Measurements from ENCODE around the gene ELK3.
"Not testable (repeated sequence)": the region's sequence is repeated elsewhere in the genome, so short reads cannot be mapped to it uniquely, and the experiment has no call there.

Gene ELK3

DNA sequence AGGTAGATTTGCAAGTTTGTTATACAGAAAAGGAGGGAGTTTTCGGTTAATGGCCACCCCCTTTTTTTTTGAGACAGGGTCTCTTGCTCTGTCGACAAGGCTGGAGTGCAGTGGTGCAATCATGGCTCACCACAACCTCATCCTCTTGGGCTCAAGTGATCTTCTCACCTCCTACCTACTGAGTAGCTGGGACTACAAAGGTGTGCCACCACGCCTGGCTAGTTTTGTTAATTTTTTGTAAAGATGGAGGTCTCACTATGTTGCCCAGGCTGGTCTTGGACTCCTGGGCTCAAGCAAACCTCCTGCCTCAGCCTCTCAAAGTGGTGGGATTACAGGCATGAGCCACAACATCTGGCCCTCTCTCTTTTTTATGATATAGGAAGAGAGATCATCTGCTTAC lies 111.5 kb downstream of the ELK3 start:
- H3K27ac ChIP-seq (ENCODE audit: low read depth, low read length, severe bottlenecking) = no peak overlapping the region
- peaks cover 22% of the 10 kb centered on the region for H3K36me3 ChIP-seq (ENCODE audit: control insufficient read depth, insufficient read depth, low read length)
- H3K4me3 ChIP-seq (ENCODE audit: extremely low read depth, insufficient read depth, low read length, poor library complexity, severe bottlenecking) = no peak overlapping the region
- 80 to 90% methylated on average over 1 to 2 of the region's 3 CpGs for WGBS, 2 experiments (ENCODE audit: insufficient coverage in 2 of 2)
- no peaks in the 10 kb centered on the region for H3K9me3 ChIP-seq (ENCODE audit: control insufficient read depth, low read length)
- H3K4me1 ChIP-seq (ENCODE audit: control insufficient read depth, insufficient read depth, low read length, poor library complexity, severe bottlenecking) = no peaks in the 10 kb centered on the region

DNA sequence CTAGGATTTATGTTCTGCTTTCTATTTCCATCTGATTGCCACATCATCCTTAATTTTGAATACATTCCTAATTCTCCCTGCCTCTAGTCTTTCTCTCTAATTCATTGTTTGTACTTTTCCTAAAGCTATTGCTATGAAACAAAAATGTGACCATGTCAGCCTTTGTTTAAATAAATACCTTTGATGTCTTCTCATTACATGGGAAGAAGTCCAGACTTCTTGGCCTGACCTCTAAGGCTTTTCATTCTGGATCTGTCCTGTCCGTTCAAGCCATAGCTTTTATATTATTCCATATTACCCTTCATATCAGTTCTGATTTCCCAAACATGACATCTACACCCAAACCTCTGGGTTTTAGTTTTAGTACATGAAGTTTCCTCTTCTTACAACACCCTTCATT lies 114.7 kb downstream of the ELK3 start:
- Histone ChIP-seq H3K36me3 (ENCODE audit: control insufficient read depth, insufficient read depth, low read length) (peaks cover 28% of the 10 kb centered on the region), H3K9me3 (ENCODE audit: control insufficient read depth, low read length) (no peaks in the 10 kb centered on the region), H3K27ac (ENCODE audit: low read depth, low read length, severe bottlenecking) (no peak overlapping the region), H3K4me1 (ENCODE audit: control insufficient read depth, insufficient read depth, low read length, poor library complexity, severe bottlenecking) (no peaks in the 10 kb centered on the region), H3K4me3 (ENCODE audit: extremely low read depth, insufficient read depth, low read length, poor library complexity, severe bottlenecking) (no peak overlapping the region)
- WGBS, 2 experiments (ENCODE audit: insufficient coverage in 2 of 2) = no CpG with 5 or more reads among the region's 1 CpG

DNA sequence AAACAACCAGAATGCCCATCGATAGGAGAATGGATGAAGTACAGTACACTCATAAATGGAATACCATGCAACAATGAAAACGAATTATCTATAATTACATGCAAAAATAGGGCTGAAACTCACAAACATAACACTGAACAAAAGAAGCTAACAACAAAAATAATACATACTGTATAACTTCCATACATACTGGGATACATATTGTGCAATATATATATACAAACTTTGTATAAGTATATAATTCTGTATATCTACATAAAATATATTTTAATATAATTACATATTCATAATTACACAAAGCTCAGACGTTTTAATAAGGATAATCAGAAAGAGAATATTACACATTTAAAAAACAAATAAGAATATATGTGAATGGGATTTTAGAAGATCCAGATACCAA lies 115.9 kb downstream of the ELK3 start:
- H3K27ac ChIP-seq (ENCODE audit: low read depth, low read length, severe bottlenecking) = no peak overlapping the region
- H3K9me3 ChIP-seq (ENCODE audit: control insufficient read depth, low read length) = no peaks in the 10 kb centered on the region
- WGBS, 2 experiments (ENCODE audit: insufficient coverage in 2 of 2) = 100% methylated on average over 1 of the region's 3 CpGs; no CpG with 5 or more reads in 1 of the 2 experiments
- peaks cover 28% of the 10 kb centered on the region for H3K36me3 ChIP-seq (ENCODE audit: control insufficient read depth, insufficient read depth, low read length)
- no peaks in the 10 kb centered on the region for H3K4me1 ChIP-seq (ENCODE audit: control insufficient read depth, insufficient read depth, low read length, poor library complexity, severe bottlenecking)
- H3K4me3 ChIP-seq (ENCODE audit: extremely low read depth, insufficient read depth, low read length, poor library complexity, severe bottlenecking) = no peak overlapping the region

DNA sequence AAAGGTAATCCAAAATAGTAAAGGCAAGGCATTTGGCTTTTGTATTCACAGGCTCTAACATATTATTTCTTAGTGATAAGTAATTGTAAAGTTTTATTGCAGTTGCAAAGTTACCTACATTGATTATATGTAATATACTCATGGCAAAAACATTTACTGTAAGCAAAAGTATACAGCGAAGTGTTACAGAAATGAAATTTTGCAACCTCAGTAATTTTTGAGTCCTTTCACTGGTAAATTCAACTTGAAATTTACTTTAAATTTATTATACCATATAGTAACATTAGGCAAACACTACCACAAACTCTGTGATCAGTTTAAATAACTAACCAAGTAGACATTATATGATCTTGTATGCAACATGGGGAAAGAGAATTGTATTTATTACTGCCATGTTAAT lies 117.0 kb downstream of the ELK3 start:
- H3K9me3 ChIP-seq (ENCODE audit: control insufficient read depth, low read length) = no peaks in the 10 kb centered on the region
- no peaks in the 10 kb centered on the region for H3K4me1 ChIP-seq (ENCODE audit: control insufficient read depth, insufficient read depth, low read length, poor library complexity, severe bottlenecking)
- WGBS, 2 experiments (ENCODE audit: insufficient coverage in 2 of 2) = no CpG with 5 or more reads among the region's 1 CpG
- peaks cover 21% of the 10 kb centered on the region for H3K36me3 ChIP-seq (ENCODE audit: control insufficient read depth, insufficient read depth, low read length)
- H3K4me3 ChIP-seq (ENCODE audit: extremely low read depth, insufficient read depth, low read length, poor library complexity, severe bottlenecking) = no peak overlapping the region
- H3K27ac ChIP-seq (ENCODE audit: low read depth, low read length, severe bottlenecking) = no peak overlapping the region

DNA sequence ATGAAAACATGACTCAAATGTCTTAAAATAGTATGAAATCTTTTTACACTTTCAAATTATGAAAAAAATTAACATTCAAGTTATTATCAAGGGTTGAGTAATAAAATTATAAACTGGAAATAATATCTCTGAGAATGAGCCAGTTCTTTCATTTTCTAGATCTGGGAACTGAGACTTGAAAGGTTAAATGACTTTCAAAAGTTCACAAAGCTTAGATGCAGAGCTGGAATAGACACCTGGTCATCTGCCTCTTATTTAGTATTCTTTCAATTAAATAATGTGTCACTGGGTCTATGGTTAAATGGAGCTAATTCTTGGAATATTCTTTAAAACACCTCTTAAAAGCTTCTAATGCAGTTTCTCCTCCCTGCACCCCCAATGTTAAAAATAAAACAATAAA lies 119.4 kb downstream of the ELK3 start:
- no peak overlapping the region for H3K4me3 ChIP-seq (ENCODE audit: extremely low read depth, insufficient read depth, low read length, poor library complexity, severe bottlenecking)
- peaks cover 13% of the 10 kb centered on the region for H3K36me3 ChIP-seq (ENCODE audit: control insufficient read depth, insufficient read depth, low read length)
- no peaks in the 10 kb centered on the region for H3K4me1 ChIP-seq (ENCODE audit: control insufficient read depth, insufficient read depth, low read length, poor library complexity, severe bottlenecking)
- H3K9me3 ChIP-seq (ENCODE audit: control insufficient read depth, low read length) = no peaks in the 10 kb centered on the region
- no peak overlapping the region for H3K27ac ChIP-seq (ENCODE audit: low read depth, low read length, severe bottlenecking)

DNA sequence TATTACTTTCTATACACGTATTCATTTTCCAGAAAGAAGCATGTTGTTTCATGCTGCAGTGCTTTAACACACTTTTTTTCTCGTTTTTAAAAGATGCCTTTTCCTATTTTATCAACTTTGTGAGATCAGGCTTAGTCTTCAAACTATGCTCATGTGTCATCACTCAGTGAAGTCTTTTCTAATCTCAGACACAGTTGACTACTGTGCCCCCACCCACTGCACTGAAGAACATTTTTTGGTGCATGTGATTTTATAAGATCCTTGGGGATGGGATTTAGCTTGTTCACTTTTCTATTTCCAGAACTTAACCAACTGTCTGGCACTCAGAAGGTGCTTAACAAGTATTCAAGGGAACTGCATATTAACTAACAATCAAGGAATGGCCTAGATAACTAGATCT lies 120.5 kb downstream of the ELK3 start:
- H3K36me3 ChIP-seq (ENCODE audit: control insufficient read depth, insufficient read depth, low read length) = peaks cover 9% of the 10 kb centered on the region
- WGBS, 2 experiments (ENCODE audit: insufficient coverage in 2 of 2) = 93 to 95% methylated on average over 2 of the region's 2 CpGs
- no peak overlapping the region for H3K27ac ChIP-seq (ENCODE audit: low read depth, low read length, severe bottlenecking)
- no peaks in the 10 kb centered on the region for H3K9me3 ChIP-seq (ENCODE audit: control insufficient read depth, low read length)
- no peak overlapping the region for H3K4me3 ChIP-seq (ENCODE audit: extremely low read depth, insufficient read depth, low read length, poor library complexity, severe bottlenecking)
- no peaks in the 10 kb centered on the region for H3K4me1 ChIP-seq (ENCODE audit: control insufficient read depth, insufficient read depth, low read length, poor library complexity, severe bottlenecking)

DNA sequence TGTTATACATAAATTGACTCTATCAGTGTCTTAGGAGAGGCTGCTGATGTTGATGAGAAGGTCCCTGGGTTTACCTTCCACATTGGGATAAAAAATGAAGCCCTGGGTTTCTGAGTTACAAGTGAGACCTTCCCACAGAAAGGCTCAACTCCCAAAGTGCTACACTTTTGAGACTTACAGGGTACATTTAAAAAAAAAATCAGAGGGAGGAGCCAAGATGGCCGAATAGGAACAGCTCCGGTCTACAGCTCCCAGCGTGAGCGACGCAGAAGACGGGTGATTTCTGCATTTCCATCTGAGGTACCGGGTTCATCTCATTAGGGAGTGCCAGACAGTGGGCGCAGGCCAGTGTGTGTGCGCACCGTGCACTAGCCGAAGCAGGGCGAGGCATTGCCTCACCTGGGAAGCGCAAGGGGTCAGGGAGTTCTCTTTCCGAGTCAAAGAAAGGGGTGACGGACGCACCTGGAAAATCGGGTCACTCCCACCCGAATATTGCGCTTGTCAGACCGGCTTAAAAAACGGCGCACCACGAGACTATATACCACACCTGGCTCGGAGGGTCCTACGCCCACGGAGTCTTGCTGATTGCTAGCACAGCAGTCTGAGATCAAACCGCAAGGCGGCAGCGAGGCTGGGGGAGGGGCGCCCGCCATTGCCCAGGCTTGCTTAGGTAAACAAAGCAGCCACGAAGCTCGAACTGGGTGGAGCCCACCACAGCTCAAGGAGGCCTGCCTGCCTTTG lies 121.7 kb downstream of the ELK3 start:
- not testable (repeated sequence) for H3K4me1 ChIP-seq (ENCODE audit: control insufficient read depth, insufficient read depth, low read length, poor library complexity, severe bottlenecking); H3K9me3 ChIP-seq (ENCODE audit: control insufficient read depth, low read length); H3K36me3 ChIP-seq (ENCODE audit: control insufficient read depth, insufficient read depth, low read length); H3K27ac ChIP-seq (ENCODE audit: low read depth, low read length, severe bottlenecking); H3K4me3 ChIP-seq (ENCODE audit: extremely low read depth, insufficient read depth, low read length, poor library complexity, severe bottlenecking)
- 39 to 47% methylated on average over 14 to 22 of the region's 33 CpGs for WGBS, 2 experiments (ENCODE audit: insufficient coverage in 2 of 2)

DNA sequence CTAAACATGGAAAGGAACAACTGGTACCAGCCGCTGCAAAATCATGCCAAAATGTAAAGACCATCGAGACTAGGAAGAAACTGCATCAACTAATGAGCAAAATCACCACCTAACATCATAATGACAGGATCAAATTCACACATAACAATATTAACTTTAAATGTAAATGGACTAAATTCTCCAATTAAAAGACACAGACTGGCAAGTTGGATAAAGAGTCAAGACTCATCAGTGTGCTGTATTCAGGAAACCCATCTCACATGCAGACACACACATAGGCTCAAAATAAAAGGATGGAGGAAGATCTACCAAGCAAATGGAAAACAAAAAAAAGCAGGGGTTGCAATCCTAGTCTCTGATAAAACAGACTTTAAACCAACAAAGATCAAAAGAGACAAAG lies 123.6 kb downstream of the ELK3 start:
- not testable (repeated sequence) for H3K9me3 ChIP-seq (ENCODE audit: control insufficient read depth, low read length); H3K4me1 ChIP-seq (ENCODE audit: control insufficient read depth, insufficient read depth, low read length, poor library complexity, severe bottlenecking); H3K27ac ChIP-seq (ENCODE audit: low read depth, low read length, severe bottlenecking); H3K4me3 ChIP-seq (ENCODE audit: extremely low read depth, insufficient read depth, low read length, poor library complexity, severe bottlenecking)
- WGBS, 2 experiments (ENCODE audit: insufficient coverage in 2 of 2) = no CpG with 5 or more reads among the region's 2 CpGs
- H3K36me3 ChIP-seq (ENCODE audit: control insufficient read depth, insufficient read depth, low read length) = peaks cover 11% of the 10 kb centered on the region
